ENCODE results near the gene DUSP3.

DUSP3 gene

DNA sequence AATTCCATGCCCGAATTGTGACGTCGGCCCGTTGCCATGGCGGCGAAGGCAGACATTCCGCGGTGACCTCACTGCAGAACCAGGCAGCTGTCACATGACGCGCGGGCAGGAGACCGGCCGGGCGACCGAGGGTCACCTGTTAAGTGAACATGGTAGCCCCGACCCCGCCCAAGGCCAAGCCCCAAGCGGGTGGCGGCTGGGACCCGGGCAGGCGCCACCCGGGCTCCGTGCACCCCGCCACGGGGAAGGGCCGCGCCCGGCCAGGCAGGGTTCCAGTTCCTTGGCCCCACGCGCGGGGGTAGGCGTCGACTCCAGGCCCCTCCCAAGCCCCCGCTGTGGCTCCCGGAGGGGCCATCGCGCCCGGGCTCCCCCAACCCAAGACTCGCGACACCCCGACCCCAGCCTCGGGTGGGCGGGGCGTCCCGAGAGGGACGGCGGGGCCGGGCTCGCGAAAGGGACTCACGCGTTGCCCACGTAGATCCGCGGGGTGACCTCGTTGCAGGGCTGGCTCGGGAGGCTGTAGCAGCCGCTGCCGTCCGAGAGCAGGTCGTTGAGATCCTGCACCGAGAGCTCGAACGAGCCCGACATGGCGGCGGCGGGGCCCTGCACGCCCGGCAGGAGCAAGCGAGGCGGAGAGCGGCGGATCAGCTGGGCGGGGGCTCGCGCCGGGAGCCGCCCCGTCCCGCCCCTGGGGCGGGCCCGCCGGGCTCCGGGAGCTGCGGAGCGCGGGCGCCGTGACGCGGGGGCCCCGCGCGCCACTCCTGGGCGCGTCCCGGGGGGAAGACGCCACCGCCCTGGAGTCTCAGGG is at the start of gene DUSP3:
TSS of gene DUSP3 (minus strand) at position 641 of the 808 bp plus-strand sequence. CDS start at position 588, 53 bp downstream.
- DNase-seq (ENCODE audit: extremely low read depth in 1 of 2, low read depth in 1 of 2): peak; percentile 37 to 55

DNA sequence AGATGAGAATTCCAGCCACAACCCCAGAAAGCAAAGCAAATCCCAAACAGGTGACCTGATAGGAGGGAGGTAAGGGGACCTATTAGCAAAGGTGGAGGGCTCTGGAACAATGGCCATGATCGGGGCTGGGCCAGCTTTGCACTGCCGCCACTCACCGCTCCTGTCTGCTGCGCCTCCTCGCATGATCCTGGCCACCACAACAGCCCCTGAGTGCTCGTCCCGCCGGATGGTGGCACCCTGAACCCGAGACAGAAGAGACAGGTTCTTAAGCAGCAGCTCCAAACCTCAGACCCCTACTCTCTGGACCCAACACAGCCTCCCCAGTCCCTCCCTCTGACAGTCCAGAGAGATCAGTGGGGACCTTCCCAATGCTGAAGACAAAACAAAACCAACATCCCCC is 48.8 kb upstream of the DUSP3 start:
- DNase-seq (ENCODE audit: extremely low read depth in 1 of 2, low read depth in 1 of 2): no peak

DNA sequence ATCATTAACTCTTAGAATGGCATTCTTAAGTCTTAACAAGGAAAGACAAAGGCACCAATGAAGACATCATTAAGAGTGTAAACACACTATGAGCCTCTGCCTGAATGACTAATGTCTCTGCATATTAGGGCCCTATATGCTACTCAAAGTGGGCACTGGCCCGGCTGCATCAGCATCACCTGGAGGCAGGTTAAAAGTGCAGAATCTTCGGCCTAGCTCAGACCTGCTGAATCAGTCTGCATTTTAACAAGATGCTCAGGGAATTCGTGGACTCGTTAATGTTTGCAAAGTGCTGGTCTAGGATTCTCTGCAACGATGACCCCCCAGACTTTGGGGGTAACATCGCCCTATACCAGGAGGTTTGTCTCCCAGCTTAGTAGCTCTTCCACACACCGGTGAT is 47.4 kb upstream of the DUSP3 start:
- no peak for DNase-seq (ENCODE audit: extremely low read depth in 1 of 2, low read depth in 1 of 2)

DNA sequence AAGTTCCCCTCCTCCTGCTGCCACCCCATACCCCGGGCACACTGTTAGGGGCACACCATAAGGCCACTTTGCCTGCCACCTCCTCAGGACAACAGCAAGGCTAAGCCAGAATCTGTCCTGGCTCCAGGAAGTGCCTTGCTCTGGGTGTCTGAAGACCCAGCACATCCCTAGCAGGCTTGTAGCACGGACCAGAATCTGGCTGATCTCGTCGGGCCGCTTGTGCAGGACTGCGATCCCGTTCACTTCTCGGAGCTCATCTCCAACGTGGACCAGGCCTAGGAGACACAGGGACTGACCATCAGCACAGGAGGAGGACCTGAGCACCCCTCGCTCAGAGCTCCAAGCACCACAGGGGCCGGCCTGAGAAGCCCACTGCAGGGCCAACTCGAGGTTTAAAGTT is 46.8 kb upstream of the DUSP3 start:
- no peak for DNase-seq (ENCODE audit: extremely low read depth in 1 of 2, low read depth in 1 of 2)

DNA sequence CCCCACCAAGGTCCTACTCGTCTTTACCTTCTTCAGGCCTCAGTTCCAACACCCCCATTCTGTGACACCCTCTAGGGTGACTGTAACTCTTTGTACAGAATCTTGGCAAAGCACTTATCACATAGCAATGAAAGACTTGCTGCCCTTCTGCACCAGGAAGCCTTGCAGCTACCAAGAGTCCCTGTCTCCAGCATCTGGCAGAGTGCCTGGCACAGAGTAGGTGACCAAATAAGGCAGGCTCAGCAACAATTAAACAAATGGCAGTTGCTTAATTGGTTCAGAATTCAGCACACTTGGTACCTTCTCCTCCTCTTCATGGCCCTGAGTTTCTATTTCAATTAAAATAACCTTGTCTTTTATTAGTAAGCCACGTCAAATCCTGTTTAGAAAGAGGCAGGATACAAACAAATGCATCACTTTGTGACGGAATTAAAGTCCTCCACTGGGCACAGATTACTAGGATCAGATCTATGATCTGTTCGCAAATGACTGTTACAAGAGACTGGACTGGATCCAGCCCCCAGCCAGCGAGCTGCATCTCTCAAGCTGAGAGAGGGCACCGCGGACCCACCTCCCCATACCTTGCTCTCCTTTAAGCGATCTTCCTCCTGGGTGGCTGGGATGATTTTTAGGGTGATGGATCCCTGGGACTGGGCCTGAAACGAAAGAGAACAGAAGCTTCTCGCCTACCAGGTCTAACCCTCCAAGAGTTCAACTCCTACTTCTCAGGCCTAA is 44.7 kb upstream of the DUSP3 start:
- DNase-seq (ENCODE audit: extremely low read depth in 1 of 2, low read depth in 1 of 2): no peak

DNA sequence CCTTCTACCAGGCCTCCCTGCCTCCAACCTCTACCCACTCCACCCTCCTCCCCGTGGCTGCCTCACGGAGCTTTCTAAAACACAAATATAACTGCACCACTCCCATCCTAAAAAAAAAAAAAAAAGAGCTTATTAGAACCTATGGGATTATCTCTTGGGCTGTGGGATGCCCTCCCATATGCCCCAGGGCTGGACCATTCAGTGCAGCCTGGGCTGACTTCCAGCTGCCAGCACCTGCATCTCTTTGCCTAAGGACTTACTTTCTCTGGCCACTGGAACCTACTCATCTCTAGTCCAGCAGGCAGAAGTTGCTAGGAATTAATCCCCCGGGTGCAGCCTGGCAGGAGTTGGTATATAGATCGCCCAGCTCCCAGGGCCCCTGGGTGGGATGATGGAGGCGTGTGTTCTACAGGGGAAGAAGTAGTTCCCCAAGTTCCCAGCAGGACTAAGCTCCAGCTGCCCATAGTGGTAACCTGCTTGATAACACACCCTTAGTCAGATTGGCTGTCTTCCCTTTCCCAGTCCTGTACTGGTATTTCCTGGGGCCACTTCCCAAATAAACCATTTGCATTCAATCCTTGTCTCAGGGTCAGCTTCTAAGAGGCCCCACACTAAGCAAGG is 43.9 kb upstream of the DUSP3 start:
- DNase-seq (ENCODE audit: extremely low read depth in 1 of 2, low read depth in 1 of 2): no peak

DNA sequence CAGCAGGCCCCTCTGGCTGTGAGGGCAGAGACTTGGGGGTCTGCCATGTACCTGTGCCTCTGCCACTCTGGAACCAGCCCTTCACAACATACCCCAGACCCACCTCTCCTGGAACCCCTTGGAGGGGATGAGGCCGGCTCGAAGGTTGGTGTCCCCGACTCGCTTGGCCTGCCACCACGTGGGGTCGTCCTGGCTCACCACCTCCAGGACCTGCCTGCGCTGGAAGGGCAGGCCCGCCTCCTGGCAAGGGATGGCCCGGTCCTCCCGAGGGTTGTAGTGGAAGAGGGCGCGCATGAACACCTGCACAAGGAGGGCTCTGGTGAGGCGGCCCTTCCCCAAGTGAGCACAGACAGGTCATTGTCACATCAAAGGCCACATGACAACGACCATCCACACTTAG is 42.0 kb upstream of the DUSP3 start:
- no peak for DNase-seq (ENCODE audit: extremely low read depth in 1 of 2, low read depth in 1 of 2)

DNA sequence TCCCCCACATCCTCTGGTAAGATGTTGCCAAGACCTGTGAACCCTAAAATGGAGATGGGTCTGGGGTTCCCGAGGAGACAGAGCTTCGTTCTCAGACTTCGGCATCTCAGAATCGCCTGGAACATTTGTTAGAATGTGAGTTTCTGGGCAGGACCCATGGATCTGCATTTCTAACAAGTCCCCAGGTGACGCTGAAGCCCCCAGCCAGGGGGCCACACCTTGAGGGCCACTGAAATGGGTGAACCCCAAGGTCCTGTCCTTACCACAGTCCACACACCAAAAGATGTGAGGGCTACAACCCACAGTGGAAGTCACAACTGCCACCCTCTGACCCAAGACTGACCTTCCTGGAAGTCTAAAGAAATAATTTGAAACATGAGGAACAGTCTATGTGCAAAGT is 40.2 kb upstream of the DUSP3 start:
- DNase-seq (ENCODE audit: extremely low read depth in 1 of 2, low read depth in 1 of 2): no peak

DNA sequence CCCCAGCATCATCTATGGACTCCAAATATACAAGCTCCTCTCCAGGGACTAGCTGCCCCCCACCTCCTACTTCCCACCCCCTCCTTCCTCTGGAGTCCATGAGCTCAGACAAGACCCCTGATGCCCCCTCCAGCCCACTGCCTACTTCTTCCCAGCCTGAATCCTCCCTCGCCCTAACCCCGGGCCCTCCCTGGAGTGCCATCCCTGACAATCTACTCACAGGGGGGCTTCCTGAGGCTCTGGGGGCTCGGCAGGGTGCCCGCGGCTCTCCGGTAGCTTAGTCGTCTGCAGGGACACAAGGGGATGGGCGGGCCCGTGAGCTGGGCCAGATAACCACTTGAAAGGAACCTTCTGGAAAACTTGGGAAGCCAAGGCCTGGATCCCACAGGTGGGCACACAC is 39.0 kb upstream of the DUSP3 start:
- DNase-seq (ENCODE audit: extremely low read depth in 1 of 2, low read depth in 1 of 2): no peak

DNA sequence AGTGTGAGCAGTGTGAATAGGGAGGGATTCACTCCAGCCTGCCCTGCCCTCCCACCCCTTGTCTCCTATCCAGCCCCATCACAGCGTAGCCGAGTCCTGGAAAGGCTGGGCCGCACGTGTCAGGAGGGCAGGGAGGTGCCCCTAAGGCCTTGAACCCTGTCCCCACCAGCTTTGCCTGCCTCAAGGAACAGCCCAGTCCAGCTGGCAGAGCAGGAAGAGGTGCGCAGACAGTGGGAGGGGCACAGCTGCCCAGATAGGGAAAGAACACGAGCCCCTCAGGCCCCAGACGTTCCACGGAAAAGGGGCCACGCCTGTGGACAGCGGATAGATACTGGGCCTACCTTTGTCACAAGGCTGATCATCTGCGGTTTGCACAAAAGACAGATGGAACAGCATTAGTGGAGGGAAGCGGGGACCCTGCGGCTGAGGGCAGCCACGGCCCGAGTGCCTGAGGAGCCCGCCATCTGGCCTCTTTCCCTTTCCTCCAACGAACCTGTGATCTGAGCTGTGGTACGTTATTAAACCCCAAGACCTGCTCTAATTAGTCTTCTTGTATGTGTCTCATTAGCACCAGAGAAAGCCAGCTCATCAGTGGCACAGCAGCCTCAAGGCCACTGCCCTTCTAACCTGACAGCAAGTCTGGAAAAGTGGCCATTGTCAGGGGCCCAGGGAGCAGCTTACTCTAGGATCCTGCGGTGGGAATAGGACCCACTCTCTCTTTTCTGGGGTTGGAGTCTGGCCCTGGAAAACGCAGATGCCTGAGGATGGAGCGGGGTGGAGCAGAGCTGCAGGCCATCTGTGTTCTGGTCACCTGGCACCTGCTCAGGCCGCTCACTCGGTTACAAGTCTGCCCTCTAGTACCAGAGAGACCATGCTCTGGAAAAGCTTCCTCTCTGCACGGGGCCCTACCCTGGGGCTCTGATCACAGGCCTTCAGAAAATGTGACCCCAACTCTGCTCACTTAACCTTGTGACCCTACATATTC is 37.9 kb upstream of the DUSP3 start:
- DNase-seq (ENCODE audit: extremely low read depth in 1 of 2, low read depth in 1 of 2): no peak

DNA sequence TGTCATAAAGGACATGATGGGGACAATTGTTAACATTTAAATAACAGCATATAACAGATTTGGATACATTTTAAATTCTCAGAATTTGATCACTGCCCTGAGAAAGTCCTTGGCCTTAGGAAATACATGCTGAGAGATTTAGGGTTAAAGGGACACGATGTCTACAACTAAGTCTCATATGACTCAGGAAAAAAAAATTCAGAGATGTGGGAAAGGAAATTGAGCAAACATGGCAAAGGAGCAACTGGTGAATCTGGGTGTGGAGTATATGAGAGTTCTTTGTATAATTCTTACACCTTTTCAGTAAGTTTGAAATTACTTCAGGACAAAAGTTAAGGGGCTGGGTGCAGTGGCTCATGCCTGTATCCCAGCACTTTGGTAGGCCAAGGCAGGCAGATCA is 35.9 kb upstream of the DUSP3 start:
- DNase-seq (ENCODE audit: extremely low read depth in 1 of 2, low read depth in 1 of 2): no peak

DNA sequence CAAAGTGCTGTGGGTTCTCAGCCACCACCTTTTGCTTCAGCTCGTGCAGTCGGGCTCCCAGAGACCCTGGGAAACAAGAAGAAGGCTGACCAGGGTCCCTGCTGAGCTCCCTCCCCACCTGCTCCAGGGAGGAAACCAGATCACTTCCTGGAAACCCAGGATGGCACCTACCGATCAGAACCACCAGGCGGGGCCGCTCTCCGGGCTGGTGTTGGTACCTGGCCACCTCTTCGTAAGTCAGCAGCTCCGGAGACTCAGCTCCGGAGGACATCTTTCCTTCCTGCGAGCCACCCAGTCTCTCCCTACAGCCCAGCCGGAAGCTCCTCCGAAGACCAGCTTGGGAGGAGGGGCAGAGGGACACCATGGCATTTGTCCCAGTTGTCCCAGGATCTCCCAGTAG is 35.2 kb upstream of the DUSP3 start:
- DNase-seq (ENCODE audit: extremely low read depth in 1 of 2, low read depth in 1 of 2): no peak

DNA sequence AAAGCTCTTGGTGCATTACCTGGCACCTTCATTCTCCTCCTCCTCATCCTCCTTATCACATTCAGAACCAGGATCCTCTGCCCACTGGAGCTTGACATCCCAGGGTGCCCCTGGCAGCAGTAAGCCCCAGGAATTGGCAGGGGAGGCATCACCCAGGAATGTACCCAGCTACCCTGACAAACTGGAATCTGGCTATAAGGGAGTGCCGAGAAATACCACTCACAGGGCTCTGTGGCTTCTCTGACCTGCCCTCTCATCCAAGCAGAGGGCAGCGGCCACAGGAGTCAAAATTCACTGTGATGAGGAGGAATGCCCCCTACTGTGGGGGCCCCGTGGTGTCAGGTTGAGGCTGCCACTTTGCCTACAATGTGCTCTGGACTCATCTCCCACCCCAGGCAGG is 34.6 kb upstream of the DUSP3 start:
- DNase-seq (ENCODE audit: extremely low read depth in 1 of 2, low read depth in 1 of 2): no peak

DNA sequence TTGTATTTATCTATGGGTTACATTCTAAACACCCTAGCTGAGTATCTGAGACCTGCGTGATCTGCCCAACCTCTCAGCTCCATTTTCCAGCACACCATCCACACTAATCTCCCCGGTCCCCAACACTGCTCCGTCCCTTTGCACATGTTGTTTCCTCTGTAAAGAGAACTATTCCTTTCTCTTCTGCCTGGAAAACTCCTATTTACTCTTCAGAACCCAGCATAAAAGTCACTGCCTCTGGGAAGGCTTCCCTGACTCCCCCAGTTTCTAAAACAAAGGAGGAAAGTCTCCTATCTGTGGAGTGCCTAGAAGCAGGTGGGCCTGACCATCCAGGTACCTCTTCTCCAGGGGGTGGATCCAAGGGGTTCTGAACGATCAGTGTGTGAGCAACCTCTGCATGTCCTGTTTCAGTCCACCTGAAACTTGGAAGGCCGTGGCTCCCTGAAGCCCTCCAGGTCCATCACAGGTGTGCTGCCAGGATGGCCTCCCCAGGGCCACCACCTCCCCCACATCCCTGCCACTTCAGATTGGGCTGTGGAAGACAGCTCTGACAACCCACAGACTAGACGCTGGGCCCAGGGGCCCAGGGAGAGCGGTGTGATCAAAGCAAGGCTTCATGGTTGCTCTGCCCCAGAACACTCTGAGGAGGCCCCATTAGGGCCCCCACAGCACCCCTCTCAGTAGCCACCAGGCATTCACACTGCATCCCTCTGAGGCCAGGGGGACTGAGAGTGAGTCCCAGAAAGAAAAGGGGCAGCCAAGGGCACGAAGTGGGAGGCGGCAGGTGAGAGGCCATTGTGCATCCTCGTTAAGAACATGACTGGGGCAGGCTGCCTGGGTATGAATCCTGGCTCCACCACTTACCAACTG is 33.9 kb upstream of the DUSP3 start:
- DNase-seq (ENCODE audit: extremely low read depth in 1 of 2, low read depth in 1 of 2): no peak

DNA sequence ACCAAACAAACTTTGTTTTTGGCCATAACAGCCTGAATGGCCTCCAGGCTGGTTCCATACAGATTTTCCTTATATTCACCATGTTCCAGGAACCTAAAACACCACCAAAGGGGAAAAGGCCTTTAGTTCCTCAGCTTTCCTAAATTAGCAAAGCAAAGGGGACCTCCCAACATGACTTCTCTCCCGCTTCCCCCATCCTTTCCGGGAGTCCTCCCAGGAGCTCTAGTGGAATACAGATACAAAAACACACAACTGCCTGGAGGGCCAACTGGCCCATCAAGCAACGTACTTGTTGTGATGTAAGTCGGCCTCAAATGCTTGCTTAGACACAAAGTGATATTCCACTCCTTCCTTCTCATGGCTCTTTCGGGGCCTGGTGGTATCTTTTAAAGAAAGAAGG is 32.0 kb upstream of the DUSP3 start:
- no peak for DNase-seq (ENCODE audit: extremely low read depth in 1 of 2, low read depth in 1 of 2)

DNA sequence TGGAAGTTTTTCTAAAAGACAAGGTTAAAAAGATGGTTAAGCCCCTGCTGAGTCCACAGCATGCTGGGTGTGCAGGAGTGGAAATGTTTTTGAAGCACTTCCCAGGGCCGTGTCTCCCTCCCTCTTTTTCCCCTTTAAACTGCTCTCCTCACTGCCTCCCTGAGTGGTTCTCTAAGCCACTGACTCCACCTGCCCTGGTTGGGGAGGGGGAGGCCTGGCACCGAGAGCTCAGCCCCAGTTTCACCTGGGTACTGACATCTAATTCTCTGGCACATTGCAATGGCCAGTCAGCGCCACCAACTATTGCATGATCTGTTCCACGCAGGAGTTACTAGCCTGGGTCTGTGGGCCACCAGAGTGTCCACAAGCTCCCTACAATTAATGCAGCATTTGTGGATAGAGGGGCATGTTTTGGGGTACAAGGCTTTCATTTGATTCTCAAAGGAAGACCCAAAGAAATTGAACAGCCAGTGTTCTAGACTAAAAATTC is 31.5 kb upstream of the DUSP3 start:
- DNase-seq (ENCODE audit: extremely low read depth in 1 of 2, low read depth in 1 of 2): no peak

DNA sequence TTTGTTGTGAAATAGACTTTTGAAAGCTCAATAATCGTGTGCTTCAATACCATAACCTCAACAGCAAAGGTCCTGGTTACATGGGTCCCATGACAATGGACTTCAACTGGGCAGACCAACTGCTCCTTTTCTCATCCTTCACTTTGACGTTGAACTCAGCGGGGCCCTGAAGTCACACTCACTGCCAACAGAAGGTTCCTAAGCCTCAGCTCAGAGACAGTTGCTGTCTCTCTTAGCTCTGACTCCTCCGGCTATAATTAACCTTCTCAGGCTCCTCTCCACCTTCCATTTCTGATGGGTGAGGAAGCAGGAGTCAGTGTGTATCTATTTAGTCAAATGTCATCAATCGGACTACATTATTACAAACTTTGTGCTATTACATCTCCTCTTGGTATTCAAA is 30.3 kb upstream of the DUSP3 start:
- no peak for DNase-seq (ENCODE audit: extremely low read depth in 1 of 2, low read depth in 1 of 2)

DNA sequence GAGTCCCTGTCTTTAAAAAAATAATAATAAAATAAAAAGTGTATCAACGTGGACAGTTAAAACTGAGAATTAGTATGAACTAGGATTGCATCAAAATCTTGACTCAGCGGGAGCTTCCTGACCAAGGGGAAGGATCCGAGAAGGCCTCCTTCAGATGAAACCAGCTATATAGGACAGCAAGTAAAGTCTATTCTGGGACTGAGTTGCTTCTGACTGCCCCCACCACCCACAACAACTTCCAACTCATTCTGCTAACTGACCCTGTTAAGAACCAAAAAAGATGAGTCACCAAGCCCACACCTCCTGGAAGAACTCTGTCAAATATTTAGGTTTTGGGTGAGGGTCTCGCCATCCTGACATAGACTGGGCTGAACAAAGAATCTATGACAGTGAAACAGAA is 29.3 kb upstream of the DUSP3 start:
- no peak for DNase-seq (ENCODE audit: extremely low read depth in 1 of 2, low read depth in 1 of 2)

DNA sequence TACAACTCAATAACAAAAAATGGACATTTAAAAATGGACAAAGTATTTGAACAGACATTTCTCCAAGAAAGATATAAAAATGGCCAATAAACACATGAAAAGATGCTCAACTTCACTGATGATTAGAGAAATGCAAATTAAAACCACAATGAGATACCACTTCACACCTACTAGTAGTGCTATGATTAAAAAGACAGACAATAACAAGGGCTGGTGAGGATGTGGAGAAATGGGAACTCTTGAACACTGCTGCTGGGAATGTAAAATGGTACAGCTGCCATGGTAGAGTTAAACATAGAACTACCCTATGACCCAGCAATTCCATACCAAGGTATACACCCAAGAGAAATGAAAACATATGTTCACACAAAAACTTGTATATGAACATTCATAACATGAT is 26.3 kb upstream of the DUSP3 start:
- DNase-seq (ENCODE audit: extremely low read depth in 1 of 2, low read depth in 1 of 2): no peak

DNA sequence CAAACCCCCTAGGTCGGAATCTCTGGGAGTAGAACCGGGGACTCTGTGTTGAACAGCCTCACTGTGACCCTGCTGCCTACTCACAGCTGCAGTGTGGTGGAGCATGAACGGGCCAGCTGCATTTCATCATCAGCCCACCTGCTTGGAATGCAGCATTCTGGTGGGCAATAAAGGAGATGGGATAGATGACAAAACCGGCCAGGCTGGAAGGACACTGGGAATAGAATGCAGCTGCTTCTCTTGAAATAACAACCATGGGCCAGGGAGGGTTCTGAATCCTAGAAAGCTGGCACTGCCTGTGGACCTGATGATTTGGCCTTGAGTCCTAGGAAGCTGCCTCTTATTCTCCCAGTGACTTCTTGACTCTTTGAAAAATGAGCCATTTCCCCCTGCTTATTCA is 25.0 kb upstream of the DUSP3 start:
- no peak for DNase-seq (ENCODE audit: extremely low read depth in 1 of 2, low read depth in 1 of 2)

Measured in stimulated activated CD8-positive, alpha-beta memory T cell treated with anti-CD3 and anti-CD28 coated beads, Interleukin-7, amount 100 ng/mL, for 48 hours (primary cell).